Activated naive CD4-positive, alpha-beta T cell treated with anti-CD3 and anti-CD28 coated beads for 36 hours (primary cell): Measurements from ENCODE around the gene RYR2. TPM values are rescaled to one million over a fixed set of nuclear protein-coding genes. Genes with fewer than 3 reads are reported as not detected.

Experiments used
- CTCF ChIA-PET: fragments of 350-600 bp; sonication (Branson Sonifier 250); formaldehyde crosslinking; loops from one replicate; lab custom pipeline; 2021; ENCODE audit warnings: antibody characterized with exemption; lab: Charles Lee
- DNase-seq: peaks from one replicate; pipeline ENCODE4 v3.0.0-alpha.2; 2020
- H3K27ac Mint-ChIP-seq: one replicate; pipeline ENCODE4 v1.8.0; 2021; ENCODE audit warnings: mild to moderate bottlenecking, mixed read lengths
- H3K27me3 Mint-ChIP-seq: one replicate; pipeline ENCODE4 v1.8.0; 2021; ENCODE audit warnings: low read depth, mixed read lengths
- H3K36me3 Mint-ChIP-seq: one replicate; pipeline ENCODE4 v1.8.0; 2021; ENCODE audit warnings: low read depth, mixed read lengths
- H3K4me1 Mint-ChIP-seq: one replicate; pipeline ENCODE4 v1.8.0; 2021; ENCODE audit warnings: low read depth, mixed read lengths
- H3K4me3 Mint-ChIP-seq: one replicate; pipeline ENCODE4 v1.8.0; 2021; ENCODE audit warnings: mild to moderate bottlenecking, moderate library complexity, mixed read lengths
- H3K9me3 Mint-ChIP-seq: one replicate; pipeline ENCODE4 v1.8.0; 2021; ENCODE audit warnings: mixed read lengths
- intact Hi-C: fragments of 100-400 bp; cut with micrococcal nuclease; formaldehyde crosslinking; loops from one replicate; pipeline ENCODE4 v1.15.1; 2023
- total RNA-seq, 2 experiments: library from RNA; stranded (reverse); gene quantifications; one replicate each; pipeline ENCODE4 v1.2.3, GENCODE V29; 2021

The RYR2 gene
- not detected for total RNA-seq

DNA sequence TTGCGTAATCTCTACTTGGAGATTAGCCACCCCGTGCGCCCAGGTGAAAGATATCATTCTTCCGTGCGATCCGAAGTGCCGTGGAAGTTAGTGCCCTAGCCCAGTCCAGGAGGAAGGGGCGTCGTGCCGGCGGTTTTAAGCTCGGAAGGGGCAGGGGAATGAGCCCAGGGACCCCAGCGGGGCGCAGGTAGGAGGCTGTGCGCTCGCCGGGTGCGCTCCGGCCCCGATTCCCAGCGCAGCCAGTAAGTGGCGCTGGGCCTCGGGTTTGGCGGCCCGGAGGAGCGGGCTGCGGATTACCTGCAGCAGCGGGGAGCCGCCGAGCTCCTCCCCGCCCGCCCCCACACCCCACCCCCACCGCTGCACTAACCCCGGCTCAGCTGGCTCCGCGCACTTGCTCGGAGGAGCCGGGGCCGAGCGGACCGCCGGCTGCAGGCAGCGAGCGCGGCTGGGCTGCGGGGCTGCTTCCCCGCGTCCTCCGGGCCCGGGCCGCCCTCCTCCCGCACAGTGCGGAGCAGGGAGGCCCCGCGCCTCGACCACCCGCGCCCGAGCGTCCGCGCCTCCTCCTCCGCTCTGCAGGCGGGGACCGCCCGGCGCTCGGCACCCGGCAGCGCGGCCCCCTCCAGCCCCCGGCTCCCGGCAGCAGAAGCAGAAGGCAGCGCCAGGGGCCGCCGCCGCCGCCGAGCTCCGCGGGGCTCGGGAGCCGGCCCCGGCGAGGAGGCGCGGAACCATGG is at the start of gene RYR2:
TSS of gene RYR2 (plus strand) at position 390 of the 731 bp plus-strand sequence. CDS start at position 728, 338 bp downstream.
- CTCF ChIA-PET: no interaction called here
- intact Hi-C loops: loop anchor here (10.0 kb wide), 3 partner anchors 287 to 523 kb away; no protein-coding TSS in a partner anchor
- no peaks in the 10 kb centered on the region for H3K36me3 Mint-ChIP-seq
- peaks cover 47% of the 10 kb centered on the region for H3K27me3 Mint-ChIP-seq
- no peaks in the 10 kb centered on the region for H3K9me3 Mint-ChIP-seq
- no peak within 1 kb of the TSS for H3K27ac Mint-ChIP-seq
- peak within 1 kb of the TSS; percentile 3 for H3K4me3 Mint-ChIP-seq
- DNase-seq: peak; percentile 8
- H3K4me1 Mint-ChIP-seq: peaks cover 12% of the 10 kb centered on the region

DNA sequence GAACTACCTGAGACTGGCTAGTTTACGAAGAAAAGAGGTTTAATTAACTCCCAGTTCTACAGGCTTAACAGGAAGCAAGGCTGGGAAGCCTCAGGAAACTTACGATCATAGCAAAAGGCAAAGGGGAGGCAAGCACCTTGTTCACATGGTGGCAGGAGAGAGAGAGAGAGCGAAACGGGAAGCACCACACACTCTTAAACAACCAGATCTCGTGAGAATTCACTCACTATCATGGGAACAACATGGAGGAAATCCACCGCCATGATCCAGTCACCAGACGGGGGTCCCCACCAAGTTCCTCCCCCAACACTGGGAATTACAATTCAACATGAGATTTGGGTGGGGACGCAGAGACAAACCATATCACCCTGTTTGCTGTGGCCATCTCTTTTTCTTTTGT is 49.5 kb upstream of the RYR2 start:
- Mint-ChIP-seq H3K27me3 (peaks cover 4% of the 10 kb centered on the region), H3K9me3 (peaks cover 6% of the 10 kb centered on the region), H3K4me1 (no peaks in the 10 kb centered on the region), H3K4me3 (no peak overlapping the region), H3K36me3 (no peaks in the 10 kb centered on the region), H3K27ac (no peak overlapping the region)
- intact Hi-C loops: no loop called here
- CTCF ChIA-PET: no interaction called here
- no peak for DNase-seq

DNA sequence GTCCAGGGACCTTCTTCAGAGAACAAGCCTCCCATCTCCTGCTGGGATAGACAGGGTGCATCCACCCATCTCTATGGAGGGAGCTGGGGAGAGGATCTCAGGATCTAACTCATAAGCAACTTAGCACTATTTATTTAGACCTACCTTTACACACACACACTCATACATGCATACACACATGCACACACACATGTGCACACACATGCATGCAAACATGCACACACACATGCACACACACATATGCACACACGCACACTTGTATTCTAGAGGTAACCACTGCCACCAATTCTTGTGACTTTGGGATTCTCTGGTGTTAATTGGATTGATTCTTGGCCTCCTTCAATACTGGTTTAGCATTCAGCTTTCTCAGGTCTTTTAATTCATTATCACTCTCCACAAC is 47.5 kb upstream of the RYR2 start:
- Mint-ChIP-seq H3K27me3 (peaks cover 4% of the 10 kb centered on the region), H3K4me1 (no peaks in the 10 kb centered on the region), H3K27ac (no peak overlapping the region), H3K36me3 (no peaks in the 10 kb centered on the region), H3K9me3 (peaks cover 4% of the 10 kb centered on the region), H3K4me3 (no peak overlapping the region)
- intact Hi-C loops: no loop called here
- no peak for DNase-seq
- CTCF ChIA-PET: interaction anchor here (0.6 kb wide), 1 partner anchor 823 kb away, joined by 4 read pairs; no protein-coding TSS in a partner anchor

DNA sequence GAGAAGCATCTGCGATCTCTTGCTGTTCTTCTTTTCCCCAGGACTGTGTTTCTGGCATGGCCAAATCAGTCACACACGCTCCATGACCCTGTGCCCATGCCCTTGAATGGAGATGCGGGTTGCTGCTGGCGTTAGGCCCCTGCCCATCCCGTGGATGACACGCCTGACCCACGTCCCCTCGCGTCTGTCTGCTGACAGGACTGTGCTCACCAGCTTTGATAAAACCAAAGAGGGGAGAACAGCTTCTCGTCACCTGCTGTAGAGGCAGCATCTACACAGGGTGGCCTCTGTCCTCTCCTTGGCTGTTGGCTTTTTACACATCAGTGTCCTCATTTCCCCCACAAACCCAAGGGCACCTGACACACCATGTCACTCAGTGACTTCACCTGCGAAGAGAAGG is 44.6 kb upstream of the RYR2 start:
- H3K9me3 Mint-ChIP-seq: no peaks in the 10 kb centered on the region
- no peak overlapping the region for H3K4me3 Mint-ChIP-seq
- CTCF ChIA-PET: no interaction called here
- no peaks in the 10 kb centered on the region for H3K36me3 Mint-ChIP-seq
- no peak for DNase-seq
- intact Hi-C loops: no loop called here
- peaks cover 2% of the 10 kb centered on the region for H3K27me3 Mint-ChIP-seq
- H3K4me1 Mint-ChIP-seq: no peaks in the 10 kb centered on the region
- H3K27ac Mint-ChIP-seq: no peak overlapping the region

DNA sequence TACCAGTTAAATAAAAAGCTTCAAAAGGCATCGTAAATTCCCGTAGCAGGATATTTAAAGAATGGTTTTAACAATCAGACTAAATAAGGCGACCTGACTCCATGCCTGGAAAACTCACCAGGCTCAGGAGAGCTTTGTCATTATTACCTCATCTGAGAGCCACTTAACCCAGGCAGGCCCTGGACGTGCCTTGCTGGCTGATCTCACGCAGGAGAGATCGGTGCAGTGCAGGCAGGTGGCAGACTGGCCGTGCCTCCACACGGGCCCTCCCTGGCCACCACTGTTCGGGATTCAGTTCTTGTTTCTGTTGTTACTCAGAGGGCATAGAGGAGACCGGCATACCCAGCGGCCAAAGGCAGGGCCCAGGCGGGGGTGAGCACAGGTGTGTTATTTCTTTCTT is 44.1 kb upstream of the RYR2 start:
- CTCF ChIA-PET: no interaction called here
- intact Hi-C loops: no loop called here
- H3K27ac Mint-ChIP-seq: no peak overlapping the region
- H3K4me3 Mint-ChIP-seq: no peak overlapping the region
- no peak for DNase-seq
- H3K9me3 Mint-ChIP-seq: no peaks in the 10 kb centered on the region
- peaks cover 2% of the 10 kb centered on the region for H3K27me3 Mint-ChIP-seq
- H3K4me1 Mint-ChIP-seq: no peaks in the 10 kb centered on the region
- no peaks in the 10 kb centered on the region for H3K36me3 Mint-ChIP-seq

DNA sequence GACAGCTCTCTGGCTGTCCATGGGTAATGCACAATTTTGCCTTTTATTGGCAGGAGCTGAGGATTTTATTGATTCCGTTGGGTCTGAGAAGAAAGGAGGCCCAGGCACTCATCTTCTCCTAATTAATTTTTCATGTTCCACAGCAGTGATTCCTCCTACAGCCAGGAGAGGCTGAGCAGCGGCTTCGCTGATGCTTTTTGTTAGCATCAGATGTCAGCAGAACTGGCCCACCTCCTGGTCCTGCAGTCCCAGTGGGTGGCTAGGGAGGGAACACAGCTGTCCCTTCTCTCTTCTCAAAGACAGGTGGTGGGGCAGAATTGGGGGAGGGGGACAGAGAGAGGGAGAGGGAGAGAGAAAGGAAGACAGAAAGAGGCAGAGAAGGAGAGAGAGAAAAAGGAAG is 43.4 kb upstream of the RYR2 start:
- H3K27ac Mint-ChIP-seq: no peak overlapping the region
- CTCF ChIA-PET: no interaction called here
- H3K9me3 Mint-ChIP-seq: no peaks in the 10 kb centered on the region
- no peaks in the 10 kb centered on the region for H3K4me1 Mint-ChIP-seq
- no peak overlapping the region for H3K4me3 Mint-ChIP-seq
- intact Hi-C loops: no loop called here
- no peak for DNase-seq
- H3K36me3 Mint-ChIP-seq: no peaks in the 10 kb centered on the region
- peaks cover 2% of the 10 kb centered on the region for H3K27me3 Mint-ChIP-seq

DNA sequence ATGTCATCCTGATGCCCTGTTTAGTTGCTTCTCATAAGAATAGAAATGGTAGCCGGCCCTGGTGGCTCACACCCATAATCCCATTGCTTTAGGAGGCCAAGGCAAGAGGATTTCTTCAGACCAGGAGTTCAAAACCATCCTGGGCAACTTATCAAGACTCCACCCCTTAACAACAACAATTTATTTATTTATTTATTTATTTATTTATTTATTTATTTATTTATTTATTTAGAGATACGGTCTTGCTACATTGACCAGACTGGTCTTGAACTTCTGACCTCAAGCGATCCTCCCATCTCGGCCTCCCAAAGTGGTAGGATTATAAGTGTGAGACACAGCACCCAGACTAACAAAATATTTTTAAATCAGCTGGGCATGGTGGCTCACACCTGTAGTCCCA is 41.8 kb upstream of the RYR2 start:
- peaks cover 2% of the 10 kb centered on the region for H3K27me3 Mint-ChIP-seq
- no peaks in the 10 kb centered on the region for H3K4me1 Mint-ChIP-seq
- no peaks in the 10 kb centered on the region for H3K36me3 Mint-ChIP-seq
- no peaks in the 10 kb centered on the region for H3K9me3 Mint-ChIP-seq
- DNase-seq: no peak
- CTCF ChIA-PET: no interaction called here
- intact Hi-C loops: no loop called here
- H3K4me3 Mint-ChIP-seq: no peak overlapping the region
- H3K27ac Mint-ChIP-seq: no peak overlapping the region

DNA sequence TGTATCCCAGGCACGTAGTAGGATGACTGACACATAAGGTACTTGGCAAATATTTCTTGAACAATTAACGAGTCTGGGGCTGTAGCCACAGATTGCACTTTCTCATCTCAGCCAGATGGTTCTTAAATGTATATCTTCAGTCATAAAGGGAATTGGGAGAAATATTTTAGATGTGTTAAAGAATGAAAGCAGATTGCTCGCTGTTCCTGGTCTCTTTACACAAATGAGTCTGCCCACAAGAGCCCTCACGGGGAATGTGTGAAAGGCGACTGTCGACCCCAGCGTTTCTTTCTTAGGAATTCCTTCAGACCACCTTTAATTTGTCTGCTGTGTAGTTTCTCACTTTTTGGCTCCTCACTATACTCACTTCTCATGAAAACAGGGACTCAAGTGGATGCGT is 38.5 kb upstream of the RYR2 start:
- intact Hi-C loops: no loop called here
- Mint-ChIP-seq H3K27me3 (peaks cover 6% of the 10 kb centered on the region), H3K4me3 (no peak overlapping the region), H3K4me1 (no peaks in the 10 kb centered on the region), H3K36me3 (no peaks in the 10 kb centered on the region), H3K9me3 (no peaks in the 10 kb centered on the region), H3K27ac (no peak overlapping the region)
- no peak for DNase-seq
- CTCF ChIA-PET: no interaction called here

DNA sequence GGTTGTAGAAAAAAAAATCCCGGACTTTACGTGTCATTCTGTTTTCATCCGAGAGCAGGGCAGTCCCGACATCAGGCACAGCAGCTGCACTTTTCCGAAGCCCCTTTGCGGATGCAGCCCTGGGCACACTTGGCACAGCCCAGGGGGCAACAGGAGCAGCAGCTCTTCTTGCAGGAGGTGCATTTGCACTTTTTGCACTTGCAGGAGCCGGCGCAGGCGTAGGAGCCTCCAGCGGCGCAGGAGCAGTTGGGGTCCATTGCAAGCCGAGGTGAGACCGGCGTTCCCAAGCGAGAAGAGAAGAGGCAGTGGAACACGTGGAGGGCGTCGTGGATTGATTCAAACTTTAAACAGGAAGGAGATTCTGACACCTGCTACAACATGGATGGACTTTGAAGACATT is 37.9 kb upstream of the RYR2 start, which contains the start of gene MT1HL1:
TSS of gene MT1HL1 (minus strand) at position 326 of the 400 bp plus-strand sequence. CDS start at position 257, 69 bp downstream.
- intact Hi-C loops: no loop called here
- CTCF ChIA-PET: no interaction called here
- DNase-seq: no peak
- Mint-ChIP-seq H3K4me1 (no peaks in the 10 kb centered on the region), H3K36me3 (no peaks in the 10 kb centered on the region), H3K9me3 (no peaks in the 10 kb centered on the region), H3K27me3 (peaks cover 6% of the 10 kb centered on the region), H3K4me3 (no peak within 1 kb of the TSS), H3K27ac (no peak within 1 kb of the TSS)

DNA sequence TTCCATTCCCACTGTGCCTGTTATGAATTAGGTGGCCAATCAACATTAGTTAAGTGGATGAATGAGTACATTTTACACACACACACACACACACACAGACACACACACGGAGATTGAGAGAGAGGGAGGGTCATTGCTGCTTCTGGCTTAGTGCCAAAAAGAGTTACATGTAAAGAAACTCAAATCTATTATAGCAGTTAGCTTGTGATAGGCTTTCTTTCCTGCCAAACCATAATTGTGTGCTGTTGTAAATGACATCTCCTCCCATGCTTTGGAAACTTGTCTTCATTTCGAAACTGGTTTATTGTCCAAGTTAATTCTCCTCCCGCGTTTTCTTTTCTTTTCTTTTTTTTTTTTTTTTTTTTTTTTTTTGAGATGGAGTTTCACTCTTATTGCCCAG is 36.3 kb upstream of the RYR2 start:
- no peak for DNase-seq
- no peaks in the 10 kb centered on the region for H3K4me1 Mint-ChIP-seq
- peaks cover 6% of the 10 kb centered on the region for H3K27me3 Mint-ChIP-seq
- intact Hi-C loops: no loop called here
- no peaks in the 10 kb centered on the region for H3K36me3 Mint-ChIP-seq
- CTCF ChIA-PET: no interaction called here
- H3K27ac Mint-ChIP-seq: no peak overlapping the region
- no peak overlapping the region for H3K4me3 Mint-ChIP-seq
- H3K9me3 Mint-ChIP-seq: no peaks in the 10 kb centered on the region

DNA sequence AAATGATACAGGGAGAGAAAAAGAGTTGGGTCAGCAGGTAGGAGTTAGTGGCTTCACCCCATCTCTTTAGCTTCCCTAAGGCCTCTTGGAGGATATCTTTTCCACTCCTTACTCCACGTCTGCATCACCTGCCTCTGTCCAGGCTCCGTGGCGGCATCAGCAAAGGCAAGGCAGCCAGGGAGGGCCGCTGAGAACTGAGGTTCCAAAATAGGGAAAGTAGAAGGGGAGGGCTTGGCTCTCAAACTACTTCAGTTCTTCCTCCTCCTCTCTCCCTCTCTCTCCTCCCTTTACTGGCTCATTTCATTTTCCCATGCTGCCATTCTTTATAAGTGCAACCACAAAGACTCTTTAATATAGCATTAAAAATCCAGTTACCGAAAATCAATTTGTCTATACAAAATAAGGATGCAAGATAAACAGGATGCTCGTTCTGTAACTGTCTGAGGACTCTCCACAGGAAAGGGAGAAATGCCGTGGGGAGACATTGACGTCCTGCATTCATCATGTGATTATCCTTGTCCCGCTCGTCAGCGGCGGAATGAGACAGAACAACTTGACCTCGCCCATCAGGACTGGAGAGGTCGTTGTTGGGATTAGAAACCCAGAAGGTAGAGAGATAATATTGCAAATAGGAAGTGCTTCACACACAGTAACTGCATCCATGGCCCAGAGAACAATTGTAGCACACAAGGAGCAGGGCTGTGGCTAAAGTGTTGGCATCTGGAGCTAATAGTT is 34.7 kb upstream of the RYR2 start:
- no peaks in the 10 kb centered on the region for H3K36me3 Mint-ChIP-seq
- no peaks in the 10 kb centered on the region for H3K9me3 Mint-ChIP-seq
- DNase-seq: no peak
- CTCF ChIA-PET: no interaction called here
- intact Hi-C loops: no loop called here
- no peak overlapping the region for H3K4me3 Mint-ChIP-seq
- H3K4me1 Mint-ChIP-seq: no peaks in the 10 kb centered on the region
- no peak overlapping the region for H3K27ac Mint-ChIP-seq
- peaks cover 6% of the 10 kb centered on the region for H3K27me3 Mint-ChIP-seq

DNA sequence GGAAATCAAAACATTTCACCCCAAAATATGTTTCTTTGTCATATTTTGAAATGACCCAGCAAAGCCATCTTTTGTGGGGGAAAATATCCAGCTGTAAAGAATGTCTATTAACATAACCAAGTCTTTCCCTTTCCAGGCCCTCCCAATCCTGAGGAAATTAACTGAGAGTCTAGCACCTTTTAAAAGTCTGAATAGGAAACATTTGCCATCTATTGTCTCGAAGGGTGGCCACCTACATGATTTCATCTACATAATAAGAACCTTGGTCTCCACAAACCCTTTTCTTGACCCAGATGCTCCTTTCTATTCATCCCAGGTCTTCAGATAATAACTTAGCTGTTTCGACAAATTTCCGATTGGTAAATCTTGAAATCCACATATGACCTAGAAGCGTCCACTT is 32.4 kb upstream of the RYR2 start:
- H3K9me3 Mint-ChIP-seq: no peaks in the 10 kb centered on the region
- no peaks in the 10 kb centered on the region for H3K4me1 Mint-ChIP-seq
- intact Hi-C loops: no loop called here
- H3K27me3 Mint-ChIP-seq: peaks cover 6% of the 10 kb centered on the region
- H3K27ac Mint-ChIP-seq: no peak overlapping the region
- H3K36me3 Mint-ChIP-seq: no peaks in the 10 kb centered on the region
- no peak overlapping the region for H3K4me3 Mint-ChIP-seq
- DNase-seq: no peak
- CTCF ChIA-PET: no interaction called here

DNA sequence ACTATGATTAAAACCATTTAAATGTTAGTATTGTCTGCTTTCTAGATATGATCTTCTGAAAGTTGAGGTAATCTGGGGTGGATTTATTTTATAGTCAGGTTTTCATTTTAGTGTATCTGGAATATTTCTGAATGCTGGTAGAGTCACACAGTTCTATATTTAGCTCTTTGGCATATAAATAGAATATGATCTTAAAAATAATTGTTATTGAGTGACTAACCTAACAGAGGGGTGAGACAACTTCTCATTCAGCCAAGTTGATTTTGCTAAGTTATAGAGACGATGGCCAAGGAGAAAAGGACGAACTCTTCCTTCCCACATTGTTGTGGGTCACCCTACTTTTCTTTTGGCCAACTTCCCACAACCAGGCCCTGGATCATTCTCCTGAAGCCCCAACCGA is 30.6 kb upstream of the RYR2 start:
- Mint-ChIP-seq H3K4me1 (no peaks in the 10 kb centered on the region), H3K27ac (no peak overlapping the region), H3K4me3 (no peak overlapping the region), H3K9me3 (no peaks in the 10 kb centered on the region), H3K27me3 (peaks cover 2% of the 10 kb centered on the region), H3K36me3 (no peaks in the 10 kb centered on the region)
- CTCF ChIA-PET: no interaction called here
- intact Hi-C loops: no loop called here
- no peak for DNase-seq
